Measurements from ENCODE around the gene LAMC3. TPM values are rescaled to one million over a fixed set of nuclear protein-coding genes. Genes with fewer than 3 reads are reported as not detected.
A peak's percentile ranks its signal among the peaks of the same experiment; 100 is the strongest.

Gene LAMC3
- total RNA-seq, 1 experiment from 2014 or later = 0.36 TPM

- H3K27me3 Mint-ChIP-seq (ENCODE audit: insufficient read depth, unreplicated experiment) = no peaks in the 10 kb centered on the region
- H3K27ac Mint-ChIP-seq (ENCODE audit: unreplicated experiment) = no peak overlapping the region
- Histone ChIP-seq H3K27me3 (replicated peaks; ENCODE audit: control insufficient read depth, insufficient read depth, low read length) (no peaks in the 10 kb centered on the region), H3K4me3 (ENCODE audit: low read depth, low read length) (no peak overlapping the region), H3K9me3 (no peaks in the 10 kb centered on the region), H3K4me1 (peaks cover 4% of the 10 kb centered on the region; the same call in 1 of the 2 replicates), H3K36me3 (ENCODE audit: control insufficient read depth, insufficient read depth, low read length) (no peaks in the 10 kb centered on the region)
- no peak for DNase-seq
- intact Hi-C loops (cut with micrococcal nuclease; ENCODE audit: unreplicated experiment) = no loop called here
- peaks cover 4% of the 10 kb centered on the region for H3K36me3 Mint-ChIP-seq (ENCODE audit: insufficient read depth, unreplicated experiment)
- CTCF ChIA-PET = interaction anchor here (0.6 to 0.7 kb wide), 2 partner anchors 194 to 1059 kb away, joined by 3 to 5 read pairs; no protein-coding TSS in a partner anchor
- POLR2A ChIA-PET = interaction anchor here (0.6 kb wide), 1 partner anchor 14 kb away, joined by 3 read pairs; no protein-coding TSS in a partner anchor
- no peak overlapping the region for H3K4me3 Mint-ChIP-seq (ENCODE audit: unreplicated experiment)
- no peak for TF ChIP-seq CTCF (IDR thresholded peaks at IDR 0.05; ENCODE audit: insufficient read depth in 1 of 2, low read depth in 1 of 2, low read length in 1 of 2, severe bottlenecking in 1 of 2, unreplicated experiment in 1 of 2)
- H3K9me3 Mint-ChIP-seq (ENCODE audit: unreplicated experiment) = no peaks in the 10 kb centered on the region
- no TSS peak for BruUV-seq (replicated peaks)
- no peaks in the 10 kb centered on the region for H3K4me1 Mint-ChIP-seq (ENCODE audit: low read depth, unreplicated experiment)
Observed at GRCh38 chr9:131111186-131111853, 102.3 kb downstream of the LAMC3 start.

- Histone ChIP-seq H3K27me3 (replicated peaks; ENCODE audit: control insufficient read depth, insufficient read depth, low read length) (no peaks in the 10 kb centered on the region), H3K4me3 (ENCODE audit: low read depth, low read length) (no peak overlapping the region), H3K4me1 (peaks cover 4% of the 10 kb centered on the region; the same call in 1 of the 2 replicates), H3K9me3 (no peaks in the 10 kb centered on the region), H3K36me3 (ENCODE audit: control insufficient read depth, insufficient read depth, low read length) (no peaks in the 10 kb centered on the region)
- no peak overlapping the region for H3K27ac Mint-ChIP-seq (ENCODE audit: unreplicated experiment)
- no peaks in the 10 kb centered on the region for H3K4me1 Mint-ChIP-seq (ENCODE audit: low read depth, unreplicated experiment)
- intact Hi-C loops (cut with micrococcal nuclease; ENCODE audit: unreplicated experiment) = no loop called here
- no peaks in the 10 kb centered on the region for H3K9me3 Mint-ChIP-seq (ENCODE audit: unreplicated experiment)
- H3K36me3 Mint-ChIP-seq (ENCODE audit: insufficient read depth, unreplicated experiment) = peaks cover 4% of the 10 kb centered on the region
- ChIA-PET POLR2A (no interaction called here), CTCF (no interaction called here)
- DNase-seq = no peak
- no peak for TF ChIP-seq CTCF (IDR thresholded peaks at IDR 0.05; ENCODE audit: insufficient read depth in 1 of 2, low read depth in 1 of 2, low read length in 1 of 2, severe bottlenecking in 1 of 2, unreplicated experiment in 1 of 2)
- no peaks in the 10 kb centered on the region for H3K27me3 Mint-ChIP-seq (ENCODE audit: insufficient read depth, unreplicated experiment)
- no TSS peak for BruUV-seq (replicated peaks)
- no peak overlapping the region for H3K4me3 Mint-ChIP-seq (ENCODE audit: unreplicated experiment)
Observed at GRCh38 chr9:131111854-131112311, 102.9 kb downstream of the LAMC3 start.

GRCh38 chr9:131112374-131113154, 103.6 kb downstream of the LAMC3 start:
- no peaks in the 10 kb centered on the region for H3K9me3 Mint-ChIP-seq (ENCODE audit: unreplicated experiment)
- H3K36me3 Mint-ChIP-seq (ENCODE audit: insufficient read depth, unreplicated experiment) = peaks cover 4% of the 10 kb centered on the region
- BruUV-seq (replicated peaks) = no TSS peak
- no peak for TF ChIP-seq CTCF (IDR thresholded peaks at IDR 0.05; ENCODE audit: insufficient read depth in 1 of 2, low read depth in 1 of 2, low read length in 1 of 2, severe bottlenecking in 1 of 2, unreplicated experiment in 1 of 2)
- peak overlapping the region; percentile 82 for H3K27ac Mint-ChIP-seq (ENCODE audit: unreplicated experiment)
- no peak overlapping the region for H3K4me3 Mint-ChIP-seq (ENCODE audit: unreplicated experiment)
- no peaks in the 10 kb centered on the region for H3K27me3 Mint-ChIP-seq (ENCODE audit: insufficient read depth, unreplicated experiment)
- ChIA-PET CTCF (interaction anchor here (0.5 to 0.7 kb wide), 2 partner anchors 27 to 391 kb away, joined by 3 read pairs; no protein-coding TSS in a partner anchor), POLR2A (interaction anchor here (0.5 to 0.7 kb wide), 2 partner anchors 13 to 278 kb away, joined by 7 to 14 read pairs; partner anchors contain the start of gene NUP214)
- intact Hi-C loops (cut with micrococcal nuclease; ENCODE audit: unreplicated experiment) = no loop called here
- Histone ChIP-seq H3K27me3 (replicated peaks; ENCODE audit: control insufficient read depth, insufficient read depth, low read length) (no peaks in the 10 kb centered on the region), H3K4me1 (peaks cover 4% of the 10 kb centered on the region; the same call in 1 of the 2 replicates), H3K4me3 (ENCODE audit: low read depth, low read length) (no peak overlapping the region), H3K36me3 (ENCODE audit: control insufficient read depth, insufficient read depth, low read length) (no peaks in the 10 kb centered on the region), H3K9me3 (no peaks in the 10 kb centered on the region)
- no peaks in the 10 kb centered on the region for H3K4me1 Mint-ChIP-seq (ENCODE audit: low read depth, unreplicated experiment)
- no peak for DNase-seq
